Eye (tissue), 1 donor: ENCODE results near the gene KRT222.
A peak's percentile ranks its signal among the peaks of the same experiment; 100 is the strongest.

Source experiments
- DNase-seq: peaks from one replicate; pipeline ENCODE4 v3.0.0-alpha.2; 2015

KRT222 gene

GRCh38 chr17:40664582-40665333 is at the start of gene KRT222:
TSS of gene KRT222 (minus strand) at chr17:40665177. CDS start at chr17:40665099, 78 bp downstream.
- DNase-seq: peak; percentile 47

GRCh38 chr17:40714473-40714872 is 49.5 kb upstream of the KRT222 start:
- DNase-seq: no peak

- no peak for DNase-seq
Measured at GRCh38 chr17:40707745-40708144, 42.8 kb upstream of the KRT222 start.

- DNase-seq: no peak
Measured at GRCh38 chr17:40705584-40705983, 40.6 kb upstream of the KRT222 start.

GRCh38 chr17:40703652-40704051 is 38.7 kb upstream of the KRT222 start, which contains the start of gene KRT24:
TSS of gene KRT24 (minus strand) at chr17:40703752. CDS start at chr17:40703693, 59 bp downstream.
- DNase-seq: no peak

- DNase-seq: no peak
Measured at GRCh38 chr17:40702271-40702670, 37.3 kb upstream of the KRT222 start.

- DNase-seq: peak; percentile 38
Measured at GRCh38 chr17:40699853-40700252, 34.9 kb upstream of the KRT222 start.

- peak; percentile 64 for DNase-seq
Measured at GRCh38 chr17:40699371-40699770, 34.4 kb upstream of the KRT222 start.

- DNase-seq: peak; percentile 11
Measured at GRCh38 chr17:40697297-40697696, 32.3 kb upstream of the KRT222 start.

- DNase-seq: no peak
Measured at GRCh38 chr17:40696651-40697072, 31.7 kb upstream of the KRT222 start.

- DNase-seq: no peak
Measured at GRCh38 chr17:40695874-40696472, 31.0 kb upstream of the KRT222 start.

- DNase-seq: peak; percentile 9
Measured at GRCh38 chr17:40694584-40694983, 29.6 kb upstream of the KRT222 start.

GRCh38 chr17:40687106-40687505 is 22.1 kb upstream of the KRT222 start:
- no peak for DNase-seq

GRCh38 chr17:40686192-40686591 is 21.2 kb upstream of the KRT222 start:
- DNase-seq: peak; percentile 12

- DNase-seq: no peak
Measured at GRCh38 chr17:40680998-40681397, 16.0 kb upstream of the KRT222 start.

GRCh38 chr17:40679523-40679907 is 14.5 kb upstream of the KRT222 start:
- no peak for DNase-seq

GRCh38 chr17:40678902-40679522 is 14.0 kb upstream of the KRT222 start:
- no peak for DNase-seq

- no peak for DNase-seq
Measured at GRCh38 chr17:40675905-40676304, 10.9 kb upstream of the KRT222 start.

- DNase-seq: no peak
Measured at GRCh38 chr17:40672654-40673053, 7.7 kb upstream of the KRT222 start.

- DNase-seq: no peak
Measured at GRCh38 chr17:40671282-40671681, 6.3 kb upstream of the KRT222 start.

GRCh38 chr17:40666331-40666730 is 1.4 kb upstream of the KRT222 start:
- no peak for DNase-seq

- DNase-seq: no peak
Measured at GRCh38 chr17:40663252-40663651, 1.7 kb downstream of the KRT222 start.

- DNase-seq: no peak
Measured at GRCh38 chr17:40659911-40660310, 5.1 kb downstream of the KRT222 start.

- no peak for DNase-seq
Measured at GRCh38 chr17:40658396-40658795, 6.6 kb downstream of the KRT222 start.
